Right ventricle myocardium superior (tissue), 1 donor: ENCODE results near the gene OSBPL2. TPM values are rescaled to one million over a fixed set of nuclear protein-coding genes. Genes with fewer than 3 reads are reported as not detected.

Source experiments
- ATAC-seq: fragments of 200-7000 bp; cut with Tn5 transposase; one replicate; pipeline ENCODE4 v1.9.1; 2020; ENCODE audit warnings: mild to moderate bottlenecking; ENCODE audit not compliant: poor library complexity
- DNase-seq: peaks from one replicate; pipeline ENCODE4 v3.0.0-alpha.2; 2020
- intact Hi-C: fragments of 100-400 bp; cut with DNase I; formaldehyde crosslinking; loops from one replicate; pipeline ENCODE4 v1.11.2; 2022
- total RNA-seq: library from RNA; stranded (reverse); fragmentation: NEBNext Ultra II Directional; extraction: Animal tissue kit (Norgen Biotek cat#: 25700); gene quantifications from one replicate; pipeline ENCODE4 v1.2.1, GENCODE V29; 2021
- donor health status: DM: no; HTN: yes; CAD: no; lungs with severe emphysema.

OSBPL2 gene
- total RNA-seq, 1 donor from 2014 or later, result 52.3 TPM

DNA sequence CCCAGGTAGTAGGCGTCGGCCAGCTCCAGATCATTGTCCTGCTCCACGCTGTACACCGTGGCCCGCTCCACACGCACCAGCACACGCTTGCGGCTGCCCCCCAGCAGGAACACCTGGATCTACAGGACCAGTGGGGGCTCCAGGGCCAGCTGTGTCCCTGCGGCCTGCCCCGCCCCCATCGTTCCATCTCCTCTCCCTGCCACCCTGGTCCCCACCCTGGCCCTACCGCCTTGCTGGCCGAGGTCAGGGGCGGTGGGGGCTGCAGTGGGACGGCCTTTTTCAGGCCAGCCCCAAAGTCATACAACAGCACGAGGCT, 74.3 kb downstream of the OSBPL2 start:
- intact Hi-C loops, result no loop called here
- ATAC-seq (no peak), DNase-seq (no peak)

DNA sequence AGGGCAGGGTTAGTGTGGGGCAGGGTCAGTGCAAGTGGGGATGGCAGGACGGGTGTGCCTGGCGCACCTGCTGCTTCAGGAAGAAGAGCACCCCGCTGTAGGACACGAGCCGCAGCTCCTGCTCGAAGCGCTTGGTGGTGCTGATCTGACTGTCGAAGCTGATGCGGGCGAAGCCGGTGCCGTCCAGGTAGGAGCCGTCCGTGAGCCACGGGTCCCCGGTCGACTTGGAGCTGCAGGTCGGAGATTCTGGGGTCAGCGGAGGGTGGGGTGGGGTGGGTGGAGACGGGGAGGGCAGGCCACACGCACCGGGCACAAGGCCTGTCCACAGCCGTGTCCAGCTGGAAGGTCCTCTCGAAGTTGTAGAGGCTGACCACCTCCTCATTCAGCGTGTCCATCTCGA, 74.7 kb downstream of the OSBPL2 start:
- no peak for DNase-seq
- ATAC-seq, result no peak
- intact Hi-C loops, result no loop called here

DNA sequence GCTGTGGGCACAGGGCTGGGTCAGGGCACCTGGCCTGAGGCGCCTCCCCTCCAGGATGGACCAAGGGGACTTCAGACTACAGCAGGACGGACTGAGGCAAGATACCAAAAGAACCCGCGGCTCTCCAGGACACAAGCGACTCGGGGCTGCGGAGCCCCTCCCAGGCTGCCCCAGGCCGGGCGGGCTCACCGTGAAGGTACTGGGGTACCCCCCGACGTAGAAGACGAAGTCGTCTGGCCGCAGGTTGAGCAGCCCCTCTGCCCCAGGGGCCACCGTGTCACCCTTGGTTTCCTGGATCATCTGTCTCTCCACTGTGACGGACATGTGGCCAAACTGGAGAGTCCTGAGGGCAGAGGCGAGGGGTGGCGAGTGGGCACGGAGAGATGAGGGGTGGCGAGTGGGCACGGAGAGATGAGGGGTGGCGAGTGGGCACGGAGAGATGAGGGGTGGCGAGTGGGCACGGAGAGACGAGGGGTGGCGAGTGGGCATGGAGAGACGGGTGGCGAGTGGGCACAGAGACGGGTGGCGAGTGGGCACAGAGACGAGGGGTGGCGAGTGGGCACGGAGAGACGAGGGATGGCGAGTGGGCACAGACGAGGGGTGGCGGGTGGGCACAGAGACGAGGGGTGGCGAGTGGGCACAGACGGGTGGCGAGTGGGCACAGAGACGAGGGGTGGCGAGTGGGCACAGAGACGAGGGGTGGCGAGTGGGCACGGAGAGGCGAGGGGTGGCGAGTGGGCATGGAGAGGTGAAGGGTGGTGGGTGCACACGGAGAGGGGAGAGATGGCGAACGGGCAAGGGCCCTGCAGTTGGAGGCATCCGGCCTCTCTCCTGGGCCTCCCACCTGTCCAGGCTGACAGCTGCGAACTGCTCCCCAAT, 75.4 kb downstream of the OSBPL2 start:
- intact Hi-C loops, result no loop called here
- no peak for ATAC-seq
- DNase-seq, result no peak

DNA sequence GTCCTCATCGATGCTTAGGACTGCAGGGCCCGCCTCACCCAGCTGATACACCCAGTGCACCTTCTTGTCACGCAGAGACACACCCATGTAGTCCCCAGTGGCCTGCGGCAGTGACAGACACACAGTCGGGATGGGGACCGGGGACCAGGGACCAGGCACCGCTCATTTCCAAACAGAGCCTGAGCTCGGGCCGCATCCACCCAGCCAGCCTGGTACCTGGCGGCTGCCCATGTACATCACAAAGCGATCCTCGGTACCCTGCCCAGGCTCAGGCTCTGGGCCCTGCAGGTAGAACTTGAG, 76.0 kb downstream of the OSBPL2 start:
- DNase-seq, result no peak
- ATAC-seq, result no peak
- intact Hi-C loops, result no loop called here

DNA sequence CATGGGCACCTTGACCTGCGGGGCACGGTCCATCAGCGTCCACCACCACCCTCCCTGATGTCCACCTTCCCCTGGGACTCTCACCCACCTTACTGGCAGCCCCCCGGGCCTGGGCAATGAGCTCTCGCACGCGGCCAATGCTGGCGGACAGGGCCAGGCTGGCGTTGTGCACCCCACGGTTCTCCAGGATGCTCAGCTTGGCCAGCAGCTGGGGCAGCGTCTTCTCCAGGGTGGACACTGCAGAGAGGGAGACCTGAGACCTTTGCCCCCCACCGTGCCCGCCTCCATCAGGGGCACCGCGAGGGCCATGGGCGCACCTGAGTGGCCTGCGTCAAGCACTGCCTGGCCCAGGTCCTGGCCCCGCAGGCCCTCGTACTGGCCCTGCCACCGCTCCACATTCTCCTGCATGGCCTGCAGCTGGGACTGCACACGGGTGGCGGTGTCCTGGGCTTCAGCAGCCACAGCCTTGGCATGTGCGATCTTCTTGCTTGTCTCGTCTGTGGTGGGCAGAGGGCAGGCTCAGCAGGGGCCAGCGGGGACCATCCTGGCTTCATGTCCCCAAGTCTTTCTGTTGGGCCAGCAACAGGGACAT, 76.5 kb downstream of the OSBPL2 start:
- DNase-seq (no peak), ATAC-seq (no peak)
- intact Hi-C loops, result no loop called here

DNA sequence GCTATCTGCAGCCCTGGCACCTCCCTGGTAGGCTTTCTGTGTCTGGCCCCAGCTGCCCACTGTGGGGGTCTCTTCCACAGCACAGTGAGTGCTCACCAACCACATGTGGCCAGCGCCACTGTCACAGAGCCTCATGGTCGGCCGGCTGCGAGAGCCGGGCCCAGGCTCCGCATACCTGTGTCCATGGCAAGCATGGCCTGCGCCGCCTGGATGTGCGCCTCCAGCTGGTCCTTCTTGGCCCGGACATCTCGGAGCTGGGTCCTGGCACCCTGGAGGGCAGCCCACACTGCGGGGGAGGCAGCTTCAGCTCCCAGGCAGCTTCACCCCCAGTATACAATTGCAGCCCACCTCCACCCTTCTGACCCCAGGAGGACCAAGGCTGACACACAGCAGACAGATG, 77.5 kb downstream of the OSBPL2 start:
- intact Hi-C loops, result no loop called here
- DNase-seq, result no peak
- no peak for ATAC-seq

DNA sequence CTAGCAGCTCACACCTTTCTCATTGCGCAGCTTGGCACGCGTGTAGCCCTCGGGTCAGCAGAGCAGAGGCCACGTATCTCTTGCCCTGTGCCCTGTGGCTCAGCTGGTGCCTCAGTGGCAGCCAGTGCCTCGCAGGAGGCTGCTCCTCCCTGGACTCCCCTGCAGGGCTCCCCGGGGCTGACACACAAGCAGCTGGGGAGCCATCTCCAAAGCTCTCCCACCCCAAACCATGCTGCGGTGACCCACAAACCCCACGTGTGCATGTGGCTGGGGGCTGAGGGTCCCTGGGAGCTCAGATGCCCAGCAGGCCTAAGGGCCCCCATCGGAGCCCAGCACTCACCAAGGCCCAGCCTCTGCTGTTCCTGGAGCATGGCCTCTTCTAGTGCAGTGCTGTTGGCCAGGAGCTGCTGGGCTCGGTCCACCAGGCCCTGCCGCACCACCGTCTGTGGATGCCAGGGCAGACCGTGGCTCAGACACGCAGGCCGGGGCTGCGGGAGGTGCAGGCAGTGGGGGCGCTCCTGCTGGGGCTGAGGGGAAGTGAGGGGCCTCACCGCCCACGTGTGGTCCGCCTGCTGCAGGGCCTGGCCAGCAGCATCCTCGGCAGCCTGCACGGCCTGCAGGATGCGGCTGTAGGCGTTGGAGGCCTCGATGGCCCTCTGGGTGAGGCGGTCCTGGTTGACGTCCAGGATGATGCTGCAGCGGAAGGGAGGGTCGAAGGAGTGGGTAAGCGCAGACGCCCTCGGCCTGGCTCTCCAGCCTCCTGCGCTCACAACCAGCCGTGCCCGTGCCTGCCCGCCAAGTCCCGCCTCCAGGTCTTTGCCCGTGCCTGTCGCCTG, 78.2 kb downstream of the OSBPL2 start:
- intact Hi-C loops, result no loop called here
- no peak for ATAC-seq
- no peak for DNase-seq

DNA sequence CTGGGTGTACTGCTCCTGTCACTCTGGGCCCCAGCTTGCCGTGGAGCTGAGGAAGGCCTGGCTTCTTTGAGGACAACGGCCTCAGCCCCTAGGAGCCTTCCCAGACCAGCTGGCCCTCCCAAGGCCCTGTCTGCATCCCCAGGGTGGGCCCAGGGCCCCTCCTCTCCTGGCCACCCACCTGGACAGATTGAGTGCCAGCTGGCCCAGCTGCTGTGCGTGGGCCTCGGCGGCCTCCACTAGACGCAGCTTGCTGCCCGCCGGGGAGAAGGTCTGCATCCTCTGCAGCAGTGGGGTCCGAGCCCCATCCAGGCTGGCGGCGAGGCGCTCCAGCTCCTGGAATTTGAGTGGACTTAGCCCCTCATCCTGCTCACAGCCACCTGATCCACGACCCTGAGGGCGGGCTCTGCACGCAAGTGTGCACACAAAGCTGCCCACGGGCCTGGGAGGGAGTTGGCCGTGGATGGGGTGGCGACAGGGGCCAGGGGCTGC, 78.9 kb downstream of the OSBPL2 start:
- DNase-seq, result no peak
- intact Hi-C loops, result no loop called here
- no peak for ATAC-seq

DNA sequence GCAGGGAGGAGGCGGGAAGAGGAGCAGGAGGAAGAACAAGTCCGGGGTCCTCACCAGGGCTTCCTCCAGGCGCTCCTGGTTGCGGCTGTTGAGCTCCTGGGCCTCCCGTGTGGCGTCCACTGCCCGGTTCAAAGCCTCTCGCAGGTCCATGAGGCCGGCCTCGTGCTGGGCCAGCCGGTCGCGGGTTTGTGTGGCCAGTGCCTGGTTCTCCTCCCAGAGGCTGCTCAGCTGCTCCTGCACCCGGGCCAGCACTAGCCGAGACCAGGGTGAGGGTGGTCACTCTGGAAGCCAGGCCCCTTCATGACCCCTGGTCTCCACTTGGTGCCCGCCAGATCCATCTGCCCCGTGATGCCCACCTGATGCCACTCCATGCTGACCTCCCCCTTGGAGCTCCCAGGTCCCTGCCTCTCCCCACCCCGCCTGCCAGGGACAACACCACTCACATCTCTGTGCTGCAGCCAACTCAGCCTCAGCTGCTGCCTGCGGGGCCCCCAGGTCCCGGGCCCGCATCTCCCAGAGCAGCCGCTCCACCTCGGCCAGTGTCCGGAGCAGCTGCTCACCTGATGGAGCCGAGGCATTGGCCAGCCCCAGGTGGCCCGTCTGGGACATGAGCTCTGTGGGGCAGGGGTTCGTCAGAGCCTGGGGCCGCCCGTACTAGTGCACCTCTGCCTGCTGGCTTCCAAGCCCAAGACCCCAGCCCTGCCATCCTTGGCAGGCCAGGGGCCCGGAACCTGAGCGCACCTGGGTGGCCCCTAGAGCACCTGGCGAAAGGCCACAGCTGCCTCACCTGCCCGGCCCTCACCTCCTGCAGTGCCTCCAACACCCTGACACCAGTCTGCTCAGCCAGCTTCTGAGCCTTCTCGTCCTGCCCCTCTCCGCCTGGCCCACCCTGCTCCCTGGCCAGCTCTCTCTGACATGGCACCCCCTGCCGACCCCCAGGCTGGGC, 80.4 kb downstream of the OSBPL2 start:
- intact Hi-C loops, result no loop called here
- no peak for DNase-seq
- no peak for ATAC-seq

DNA sequence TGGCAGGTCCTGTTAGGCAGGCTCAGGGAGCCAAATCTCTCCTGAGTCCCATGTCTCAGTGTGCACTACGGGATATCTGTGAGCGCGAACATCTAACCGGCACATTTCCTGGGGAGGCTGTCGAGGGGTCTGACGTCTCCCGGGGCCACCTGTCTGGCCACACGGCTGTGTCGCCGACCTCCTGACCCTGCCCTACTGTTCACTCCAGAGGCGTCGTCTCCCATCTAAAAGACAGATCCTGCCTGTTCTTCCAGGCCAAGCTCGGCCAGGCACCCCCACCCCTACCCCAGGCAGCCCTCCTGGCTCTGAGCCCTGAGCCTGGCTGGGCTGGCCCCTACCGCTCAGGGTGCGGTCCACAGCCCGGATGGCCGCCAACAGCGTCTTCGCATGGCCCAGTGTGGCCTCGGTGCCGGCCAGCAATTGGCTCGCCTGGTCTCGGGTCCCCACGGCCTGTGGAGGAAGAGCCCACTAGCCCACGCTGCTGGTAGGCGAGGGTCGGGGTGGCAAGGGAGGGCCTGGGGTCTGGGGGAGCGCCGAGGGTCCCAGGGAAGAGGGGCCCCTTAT, 81.1 kb downstream of the OSBPL2 start:
- intact Hi-C loops, result no loop called here
- no peak for DNase-seq
- no peak for ATAC-seq

DNA sequence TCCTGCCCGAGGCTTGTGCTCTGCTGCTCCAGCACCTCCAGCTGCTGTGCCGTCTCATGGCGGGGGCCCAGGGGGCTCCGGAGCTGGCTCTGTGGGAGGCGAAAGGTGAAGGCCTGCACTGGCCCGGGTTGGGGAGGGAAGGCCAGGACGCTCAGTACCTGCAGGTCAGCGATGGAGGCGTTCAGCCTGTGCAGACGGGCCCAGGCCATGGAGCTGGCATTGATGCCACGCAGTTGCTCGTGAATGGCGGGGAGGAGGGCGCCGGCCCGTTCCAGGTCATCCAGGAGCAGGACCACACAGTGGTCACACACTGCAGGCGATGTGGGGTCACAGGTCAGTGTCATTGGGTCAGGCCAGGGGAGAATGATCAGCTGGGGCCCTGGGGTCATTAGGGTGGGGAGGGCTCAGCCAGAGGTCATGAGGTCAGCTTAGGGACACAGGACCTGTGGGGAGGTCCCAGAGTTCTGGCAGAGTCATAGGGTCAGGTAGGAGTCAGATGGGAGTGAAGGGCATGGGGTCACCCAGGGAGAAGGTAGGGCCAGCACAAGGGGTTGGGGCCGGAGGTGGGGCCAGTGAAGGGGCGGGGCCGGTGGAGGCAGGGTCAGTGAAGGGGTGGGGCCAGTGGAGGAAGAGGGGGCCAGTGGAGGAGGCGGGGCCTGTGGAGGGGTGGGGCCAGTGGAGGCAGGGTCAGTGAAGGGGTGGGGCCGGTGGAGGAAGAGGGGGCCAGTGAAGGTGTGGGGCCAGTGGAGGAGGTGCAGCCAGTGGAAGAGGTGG, 82.4 kb downstream of the OSBPL2 start:
- DNase-seq, result no peak
- intact Hi-C loops, result no loop called here
- ATAC-seq, result peak; percentile 14

DNA sequence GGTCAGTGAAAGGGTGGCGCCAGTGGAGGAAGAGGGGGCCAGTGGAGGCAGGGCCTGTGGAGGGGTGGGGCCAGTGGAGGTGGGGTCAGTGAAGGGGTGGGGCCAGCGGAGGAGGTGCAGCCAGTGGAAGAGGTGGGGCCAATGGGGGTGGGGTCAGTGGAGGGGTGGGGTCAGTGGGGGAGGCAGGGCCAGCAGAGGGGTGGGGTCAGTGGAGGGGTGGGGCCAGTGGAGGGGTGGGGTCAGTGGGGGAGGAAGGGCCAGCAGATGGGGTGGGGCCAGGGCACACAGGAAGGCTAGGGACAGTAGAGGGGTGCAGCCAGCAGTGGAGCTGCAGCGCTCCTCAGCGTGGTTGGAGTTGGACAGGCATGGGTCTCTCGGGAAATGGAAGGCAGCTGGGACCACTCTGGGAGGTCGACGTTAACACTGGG, 83.2 kb downstream of the OSBPL2 start:
- ATAC-seq (peak; percentile 9), DNase-seq (no peak)
- intact Hi-C loops, result no loop called here

DNA sequence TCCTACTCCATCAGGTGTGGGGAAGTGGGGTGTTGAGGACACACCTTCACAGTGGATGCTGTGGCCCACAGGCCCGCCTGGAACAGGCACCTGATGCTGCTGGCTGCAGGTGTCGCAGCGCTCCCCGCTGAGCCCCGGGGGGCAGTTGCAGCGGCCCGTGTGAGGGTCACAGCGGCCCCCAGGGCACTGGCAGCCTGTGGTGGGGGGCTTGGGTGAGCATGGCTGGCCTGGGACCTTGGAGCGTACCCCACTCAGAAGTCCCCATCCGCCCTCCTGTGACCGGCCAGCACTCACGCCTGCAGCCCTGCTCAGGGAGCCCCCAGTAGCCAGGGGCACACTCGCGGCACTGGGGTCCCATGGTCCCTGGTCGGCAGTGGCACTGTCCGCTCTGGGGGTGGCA, 83.7 kb downstream of the OSBPL2 start:
- DNase-seq (no peak), ATAC-seq (no peak)
- intact Hi-C loops, result no loop called here

DNA sequence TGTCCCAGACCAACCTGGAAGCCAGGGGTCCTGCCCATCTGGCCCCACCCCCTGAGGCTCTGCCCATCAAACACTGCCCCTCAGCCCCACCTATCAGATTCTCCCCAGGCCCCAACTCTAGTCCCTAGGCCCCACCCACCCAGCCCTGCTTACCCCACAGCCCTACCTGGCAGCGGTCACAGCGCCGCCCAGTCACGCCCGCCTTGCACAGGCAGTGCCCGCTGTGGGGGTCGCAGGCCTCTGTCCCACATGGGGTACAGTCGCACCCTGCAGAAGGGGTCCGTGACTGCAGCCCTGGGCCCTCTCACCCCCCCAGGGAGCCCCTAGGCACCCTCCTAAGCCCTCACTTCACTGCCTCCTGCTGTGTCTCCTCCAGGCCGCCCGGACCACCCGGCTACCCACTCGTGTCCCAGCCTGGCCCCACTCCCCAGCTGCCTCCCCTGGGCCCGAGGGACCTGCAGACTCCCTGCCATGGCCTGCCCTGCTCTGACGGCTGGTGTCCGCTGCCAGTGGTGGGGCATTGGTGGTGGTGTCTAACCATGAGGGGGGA, 84.2 kb downstream of the OSBPL2 start:
- intact Hi-C loops, result no loop called here
- no peak for ATAC-seq
- no peak for DNase-seq

DNA sequence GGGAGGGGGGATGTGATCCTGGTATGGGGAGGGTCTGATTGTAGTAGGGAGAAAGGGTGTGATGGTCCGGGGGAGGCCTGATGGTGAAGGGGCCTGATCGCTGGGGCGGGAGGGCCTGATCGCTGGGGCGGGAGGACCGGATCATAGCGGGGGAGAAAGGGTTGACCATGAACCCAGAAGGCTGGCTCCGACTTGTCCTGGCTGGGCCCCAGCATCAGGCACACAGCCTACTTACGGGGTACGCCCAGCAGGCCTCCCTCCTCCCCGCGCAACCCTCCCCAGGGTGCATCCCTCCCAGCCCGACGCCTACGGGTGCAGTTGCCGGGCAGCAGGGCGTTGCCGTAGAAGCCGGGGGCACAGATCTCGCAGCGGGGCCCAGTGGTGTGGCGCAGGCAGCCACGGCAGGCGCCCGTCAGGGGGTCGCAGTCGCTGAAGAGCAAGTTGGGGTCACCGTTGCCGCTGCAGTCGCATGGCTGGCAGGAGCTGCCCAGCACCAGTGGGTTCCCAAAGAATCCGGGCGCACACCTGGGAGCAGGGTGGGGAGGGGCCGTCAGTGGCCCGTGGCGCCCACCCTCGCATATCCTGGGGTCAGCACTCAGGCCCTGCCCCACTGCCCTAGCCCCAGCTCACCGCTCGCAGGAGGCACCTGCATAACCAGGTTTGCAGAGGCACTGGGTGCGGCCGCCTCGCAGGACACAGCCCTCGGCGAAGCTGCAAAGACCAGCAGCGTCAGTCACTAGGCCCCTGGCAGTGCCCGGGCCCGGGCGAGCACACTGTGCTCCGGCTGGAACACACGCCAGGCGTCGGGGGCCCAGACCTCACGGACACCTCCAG, 85.0 kb downstream of the OSBPL2 start:
- intact Hi-C loops, result no loop called here
- no peak for ATAC-seq
- no peak for DNase-seq

DNA sequence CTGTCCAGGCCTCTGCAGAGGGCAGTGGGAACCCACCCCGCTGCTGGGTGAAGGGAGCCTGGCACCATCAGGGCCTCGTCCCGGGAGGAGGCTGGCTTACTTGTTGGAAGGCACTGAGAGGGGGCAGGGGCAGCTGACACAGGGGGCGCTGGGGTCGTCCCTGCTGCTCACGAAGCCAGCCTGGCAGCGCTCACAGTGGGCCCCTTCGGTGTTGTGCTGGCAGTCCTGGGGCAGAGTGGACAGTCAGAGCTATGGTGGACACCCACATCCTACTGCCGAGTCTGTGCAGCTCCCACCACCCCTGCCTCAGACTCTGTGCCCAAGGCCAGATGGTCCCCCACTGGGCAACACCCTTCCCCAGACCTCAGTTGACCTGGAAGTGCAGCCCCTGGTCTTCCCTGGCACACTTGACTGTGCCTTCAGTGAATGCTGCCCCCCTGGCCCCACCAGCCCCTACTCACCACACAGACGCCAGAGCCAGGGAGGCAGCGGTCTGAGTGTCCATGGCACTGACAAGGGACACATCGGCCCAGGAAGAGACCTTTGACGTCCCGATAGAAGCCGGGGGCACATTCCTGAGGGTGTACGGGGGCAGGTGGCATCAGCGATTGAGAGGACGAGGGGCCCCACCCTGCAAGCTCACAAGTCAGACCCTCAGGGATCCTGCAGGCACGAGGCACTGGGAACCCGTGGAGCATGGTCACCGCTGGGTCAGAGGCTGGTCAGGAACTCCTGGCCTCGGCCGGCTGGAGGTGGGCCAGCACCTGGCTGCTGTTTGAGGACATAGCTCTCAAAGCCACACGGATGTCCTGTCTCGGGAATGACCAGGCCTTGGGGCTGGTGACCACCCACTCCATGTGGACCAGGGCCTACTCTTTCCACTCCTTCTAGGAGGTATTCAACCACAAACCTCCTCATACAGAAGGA, 85.9 kb downstream of the OSBPL2 start:
- DNase-seq (no peak), ATAC-seq (no peak)
- intact Hi-C loops, result no loop called here
